PC-9 (cell line): ENCODE data around the gene FNBP1L. TPM values are rescaled to one million over a fixed set of nuclear protein-coding genes. Genes with fewer than 3 reads are reported as not detected.

ENCODE experiments used
- BruUV-seq: library from RNA; stranded (reverse); fragments of 400-500 nt; replicated peaks from 2 replicates; lab custom pipeline; 2021; lab: Mats Ljungman, UMichigan
- CTCF ChIA-PET: fragments of 300-600 bp; sonication (Branson Sonifier 250); formaldehyde crosslinking; loops from one replicate; lab custom pipeline; 2022; ENCODE audit warnings: antibody characterized with exemption; lab: Charles Lee
- POLR2A ChIA-PET: fragments of 300-600 bp; sonication (Branson Sonifier 250); formaldehyde crosslinking; loops from one replicate; lab custom pipeline; 2022; ENCODE audit warnings: antibody characterized with exemption; ENCODE audit not compliant: unreplicated experiment; lab: Charles Lee
- DNase-seq, 2 experiments: peaks; one replicate each; pipeline versions ENCODE4 v3.0.0 to v3.0.0-alpha.2; 2015 to 2022; ENCODE audit warnings: mixed read lengths in 1 of 2
- H2AFZ ChIP-seq: fragments of 200-600 bp; sonication (generic); 2 replicates; pipeline ENCODE4 v1.8.1; 2017; ENCODE audit warnings: antibody characterized with exemption
- H3F3A ChIP-seq: fragments of 200-600 bp; sonication (generic); 2 replicates; pipeline ENCODE4 v1.8.1; 2017; ENCODE audit warnings: antibody characterized with exemption, mild to moderate bottlenecking, low read depth; ENCODE audit not compliant: insufficient read depth
- H3K27ac ChIP-seq: fragments of 200-600 bp; sonication (generic); 2 replicates; pipeline ENCODE4 v1.6.1; 2016; ENCODE audit warnings: mixed run types
- H3K27me3 ChIP-seq: fragments of 200-600 bp; sonication (generic); 2 replicates; pipeline ENCODE4 v1.6.1; 2016; ENCODE audit warnings: low read depth, mixed run types; ENCODE audit not compliant: insufficient read depth
- H3K36me3 ChIP-seq: fragments of 200-600 bp; sonication (generic); 2 replicates; pipeline ENCODE4 v1.6.1; 2016; ENCODE audit warnings: low read depth, mixed run types
- H3K4me1 ChIP-seq: fragments of 200-600 bp; sonication (generic); replicated peaks from 2 replicates; pipeline ENCODE4 v1.6.1; 2016; ENCODE audit warnings: mixed run types; ENCODE audit not compliant: insufficient read depth
- H3K4me2 ChIP-seq: fragments of 200-600 bp; sonication (generic); 2 replicates; pipeline ENCODE4 v1.6.1; 2017; ENCODE audit warnings: mixed run types
- H3K4me3 ChIP-seq: fragments of 200-600 bp; sonication (generic); 2 replicates; pipeline ENCODE4 v1.6.1; 2016; ENCODE audit warnings: mixed run types
- H3K79me2 ChIP-seq: fragments of 200-600 bp; sonication (generic); 2 replicates; pipeline ENCODE4 v1.6.1; 2017; ENCODE audit warnings: low read depth, mixed run types
- H3K9me2 ChIP-seq: fragments of 200-600 bp; sonication (generic); 2 replicates; pipeline ENCODE4 v1.8.1; 2017; ENCODE audit warnings: mild to moderate bottlenecking; ENCODE audit not compliant: insufficient read depth
- H3K9me3 ChIP-seq: fragments of 200-600 bp; sonication (generic); 2 replicates; pipeline ENCODE4 v1.8.1; 2016; ENCODE audit warnings: low read depth; ENCODE audit not compliant: insufficient read depth
- H4K20me1 ChIP-seq: fragments of 200-600 bp; sonication (generic); 2 replicates; pipeline ENCODE4 v1.8.1; 2017; ENCODE audit not compliant: insufficient read depth
- EZH2 ChIP-seq: fragments of 200-600 bp; sonication (generic); IDR thresholded peaks from 2 replicates; pipeline ENCODE4 v1.8.0; 2017; ENCODE audit warnings: antibody characterized with exemption, low read depth
- intact Hi-C: fragments of 100-400 bp; cut with micrococcal nuclease; formaldehyde crosslinking; loops from one replicate; pipeline ENCODE4 v1.10.0; 2022; ENCODE audit not compliant: unreplicated experiment
- total RNA-seq: library from RNA; stranded (reverse); gene quantifications from 2 replicates; pipeline ENCODE4 v1.2.3, GENCODE V29; 2021
- TF ChIP-seq, protein P1 (sequence below): fragments of 200-600 bp; sonication (generic); conservative IDR thresholded peaks from 2 replicates; pipeline ENCODE4 v1.6.1; 2017; ENCODE audit warnings: mixed run types, antibody characterized with exemption, mild to moderate bottlenecking, moderate library complexity

Gene FNBP1L
- total RNA-seq, 1 experiment from 2014 or later: 34.3 TPM

GRCh38 chr1:93518516-93518915, 70.6 kb downstream of the FNBP1L start:
- POLR2A ChIA-PET: interaction anchor here (0.5 kb wide), 1 partner anchor 607 kb away, joined by 4 read pairs; no protein-coding TSS in a partner anchor
- BruUV-seq: no TSS peak
- DNase-seq: no peak

GRCh38 chr1:93519199-93519829, 71.4 kb downstream of the FNBP1L start:
- peak in 1 of 2 experiments; percentile 87 for DNase-seq
- CTCF ChIA-PET: no interaction called here
- intact Hi-C loops: no loop called here

More at GRCh38 chr1:93518516-93518915, 70.6 kb downstream of the FNBP1L start:
- Histone ChIP-seq H3K27ac (peak overlapping the region; percentile 56), H3K27me3 (no peaks in the 10 kb centered on the region), H3K9me3 (no peaks in the 10 kb centered on the region), H3K9me2 (peaks cover 3% of the 10 kb centered on the region), H3K36me3 (peaks cover 10% of the 10 kb centered on the region; the same call in 1 of the 2 replicates), H3K4me2 (no peak overlapping the region), H2AFZ (no peak overlapping the region), H4K20me1 (0 out of 2 replicates have a peak, but pooled peaks cover 4% of the 10 kb centered on the region), H3F3A (peaks cover 34% of the 10 kb centered on the region), H3K4me3 (no peak overlapping the region), H3K79me2 (peaks cover 23% of the 10 kb centered on the region; the same call in 1 of the 2 replicates), H3K4me1 (peaks cover 26% of the 10 kb centered on the region)
- TF ChIP-seq, protein P1, sequence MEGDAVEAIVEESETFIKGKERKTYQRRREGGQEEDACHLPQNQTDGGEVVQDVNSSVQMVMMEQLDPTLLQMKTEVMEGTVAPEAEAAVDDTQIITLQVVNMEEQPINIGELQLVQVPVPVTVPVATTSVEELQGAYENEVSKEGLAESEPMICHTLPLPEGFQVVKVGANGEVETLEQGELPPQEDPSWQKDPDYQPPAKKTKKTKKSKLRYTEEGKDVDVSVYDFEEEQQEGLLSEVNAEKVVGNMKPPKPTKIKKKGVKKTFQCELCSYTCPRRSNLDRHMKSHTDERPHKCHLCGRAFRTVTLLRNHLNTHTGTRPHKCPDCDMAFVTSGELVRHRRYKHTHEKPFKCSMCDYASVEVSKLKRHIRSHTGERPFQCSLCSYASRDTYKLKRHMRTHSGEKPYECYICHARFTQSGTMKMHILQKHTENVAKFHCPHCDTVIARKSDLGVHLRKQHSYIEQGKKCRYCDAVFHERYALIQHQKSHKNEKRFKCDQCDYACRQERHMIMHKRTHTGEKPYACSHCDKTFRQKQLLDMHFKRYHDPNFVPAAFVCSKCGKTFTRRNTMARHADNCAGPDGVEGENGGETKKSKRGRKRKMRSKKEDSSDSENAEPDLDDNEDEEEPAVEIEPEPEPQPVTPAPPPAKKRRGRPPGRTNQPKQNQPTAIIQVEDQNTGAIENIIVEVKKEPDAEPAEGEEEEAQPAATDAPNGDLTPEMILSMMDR: no peak
- no peak for TF ChIP-seq EZH2
- intact Hi-C loops: no loop called here
- CTCF ChIA-PET: no interaction called here

GRCh38 chr1:93521618-93522017, 73.7 kb downstream of the FNBP1L start:
- POLR2A ChIA-PET: no interaction called here
- intact Hi-C loops: no loop called here
- CTCF ChIA-PET: no interaction called here
- no TSS peak for BruUV-seq
- Histone ChIP-seq H3K4me1 (peaks cover 26% of the 10 kb centered on the region), H3K27ac (no peak overlapping the region), H4K20me1 (0 out of 2 replicates have a peak, but pooled peaks cover 4% of the 10 kb centered on the region), H3K9me3 (no peaks in the 10 kb centered on the region), H2AFZ (no peak overlapping the region), H3K4me3 (no peak overlapping the region), H3K27me3 (no peaks in the 10 kb centered on the region), H3K9me2 (peaks cover 3% of the 10 kb centered on the region), H3K4me2 (no peak overlapping the region), H3K79me2 (peaks cover 23% of the 10 kb centered on the region; the same call in 1 of the 2 replicates), H3F3A (peaks cover 36% of the 10 kb centered on the region), H3K36me3 (peaks cover 15% of the 10 kb centered on the region; the same call in 1 of the 2 replicates)
- no peak for TF ChIP-seq EZH2
- TF ChIP-seq, protein P1: no peak
- no peak for DNase-seq

More at GRCh38 chr1:93519199-93519829, 71.4 kb downstream of the FNBP1L start:
- POLR2A ChIA-PET: interaction anchor here (0.5 to 0.6 kb wide), 3 partner anchors 106 to 608 kb away, joined by 3 to 6 read pairs (median 4); no protein-coding TSS in a partner anchor
- TF ChIP-seq EZH2: no peak
- TF ChIP-seq, protein P1: no peak
- Histone ChIP-seq H3K4me2 (peak overlapping the region; percentile 9; the same call in 1 of the 2 replicates), H3K79me2 (peaks cover 23% of the 10 kb centered on the region; the same call in 1 of the 2 replicates), H3K27me3 (no peaks in the 10 kb centered on the region), H3K36me3 (peaks cover 10% of the 10 kb centered on the region; the same call in 1 of the 2 replicates), H3K27ac (peak overlapping the region; percentile 56), H3F3A (peaks cover 36% of the 10 kb centered on the region), H2AFZ (no peak overlapping the region), H3K4me3 (no peak overlapping the region), H3K9me2 (peaks cover 3% of the 10 kb centered on the region), H3K9me3 (no peaks in the 10 kb centered on the region), H3K4me1 (peaks cover 26% of the 10 kb centered on the region), H4K20me1 (0 out of 2 replicates have a peak, but pooled peaks cover 4% of the 10 kb centered on the region)
- BruUV-seq: no TSS peak
